AG10803 (cell line): ENCODE results near the gene CHMP4B.

Source experiments
- DNase-seq: peaks from one replicate; pipeline ENCODE4 v3.0.0; 2010; ENCODE audit warnings: low read depth
- H3K4me3 ChIP-seq: 2 replicates; pipeline ENCODE4 v1.5.1; 2011; ENCODE audit warnings: mild to moderate bottlenecking, low read length, control low read depth
- TF ChIP-seq, protein P1 (sequence below): conservative IDR thresholded peaks from 2 replicates; pipeline ENCODE4 v1.5.1; 2011; ENCODE audit warnings: mild to moderate bottlenecking, low read length, control low read depth, inconsistent platforms

Gene CHMP4B

DNA sequence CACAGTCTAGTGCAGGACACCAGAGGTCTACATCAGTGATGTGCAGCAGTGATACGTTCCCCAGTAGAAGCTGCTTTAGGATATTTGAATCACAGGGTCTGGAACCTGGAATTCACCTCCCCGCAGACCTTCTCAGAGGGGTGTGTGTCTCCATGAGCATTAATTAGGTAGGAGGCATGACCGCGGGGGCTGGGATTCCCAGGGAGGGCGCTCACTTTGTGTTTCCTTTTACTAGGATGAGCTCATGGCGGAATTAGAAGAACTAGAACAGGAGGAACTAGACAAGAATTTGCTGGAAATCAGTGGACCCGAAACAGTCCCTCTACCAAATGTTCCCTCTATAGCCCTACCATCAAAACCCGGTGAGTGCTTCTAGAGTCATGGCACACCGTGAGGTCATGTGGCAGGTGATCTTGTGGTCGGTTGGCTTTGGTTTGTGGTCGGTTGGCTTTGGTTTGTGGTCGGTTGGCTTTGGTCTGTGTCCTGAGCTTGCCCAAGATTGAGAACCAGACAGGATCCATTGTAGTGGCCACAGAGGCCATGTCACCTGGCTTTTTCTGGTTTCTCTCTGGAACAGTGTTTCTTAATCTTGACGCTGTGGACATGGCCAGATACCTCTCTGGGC, 40.8 kb downstream of the CHMP4B start:
- DNase-seq: no peak
- H3K4me3 ChIP-seq: no peak overlapping the region
- TF ChIP-seq, protein P1, sequence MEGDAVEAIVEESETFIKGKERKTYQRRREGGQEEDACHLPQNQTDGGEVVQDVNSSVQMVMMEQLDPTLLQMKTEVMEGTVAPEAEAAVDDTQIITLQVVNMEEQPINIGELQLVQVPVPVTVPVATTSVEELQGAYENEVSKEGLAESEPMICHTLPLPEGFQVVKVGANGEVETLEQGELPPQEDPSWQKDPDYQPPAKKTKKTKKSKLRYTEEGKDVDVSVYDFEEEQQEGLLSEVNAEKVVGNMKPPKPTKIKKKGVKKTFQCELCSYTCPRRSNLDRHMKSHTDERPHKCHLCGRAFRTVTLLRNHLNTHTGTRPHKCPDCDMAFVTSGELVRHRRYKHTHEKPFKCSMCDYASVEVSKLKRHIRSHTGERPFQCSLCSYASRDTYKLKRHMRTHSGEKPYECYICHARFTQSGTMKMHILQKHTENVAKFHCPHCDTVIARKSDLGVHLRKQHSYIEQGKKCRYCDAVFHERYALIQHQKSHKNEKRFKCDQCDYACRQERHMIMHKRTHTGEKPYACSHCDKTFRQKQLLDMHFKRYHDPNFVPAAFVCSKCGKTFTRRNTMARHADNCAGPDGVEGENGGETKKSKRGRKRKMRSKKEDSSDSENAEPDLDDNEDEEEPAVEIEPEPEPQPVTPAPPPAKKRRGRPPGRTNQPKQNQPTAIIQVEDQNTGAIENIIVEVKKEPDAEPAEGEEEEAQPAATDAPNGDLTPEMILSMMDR: no peak

- no peak overlapping the region for H3K4me3 ChIP-seq
- DNase-seq: no peak
- TF ChIP-seq, protein P1: no peak
These were observed 41.7 kb downstream of the CHMP4B start for GRCh38 chr20:33852626-33853506.

DNA sequence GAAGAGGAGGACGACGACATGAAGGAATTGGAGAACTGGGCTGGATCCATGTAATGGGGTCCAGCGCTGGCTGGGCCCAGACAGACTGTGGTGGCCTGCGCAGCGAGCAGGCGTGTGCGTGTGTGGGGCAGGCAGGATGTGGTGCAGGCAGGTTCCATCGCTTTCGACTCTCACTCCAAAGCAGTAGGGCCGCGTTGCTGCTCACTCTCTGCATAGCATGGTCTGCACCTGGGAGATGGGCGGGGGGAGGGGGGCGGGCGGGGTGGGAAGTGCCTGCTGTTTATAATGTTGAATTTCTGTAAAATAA, 42.3 kb downstream of the CHMP4B start:
- no peak overlapping the region for H3K4me3 ChIP-seq
- no peak for DNase-seq
- TF ChIP-seq, protein P1: no peak

- no peak for DNase-seq
- TF ChIP-seq, protein P1: no peak
- no peak overlapping the region for H3K4me3 ChIP-seq
These were observed 46.8 kb downstream of the CHMP4B start for GRCh38 chr20:33857722-33858563.

GRCh38 chr20:33858666-33859065, 47.5 kb downstream of the CHMP4B start:
- TF ChIP-seq, protein P1: no peak
- no peak for DNase-seq
- H3K4me3 ChIP-seq: no peak overlapping the region

GRCh38 chr20:33859157-33859695, 48.1 kb downstream of the CHMP4B start:
- no peak for DNase-seq
- TF ChIP-seq, protein P1: no peak
- H3K4me3 ChIP-seq: no peak overlapping the region
